GM10248 (cell line): Measurements from ENCODE around the gene KRTAP10-10.
"Not testable (repeated sequence)": the region's sequence is repeated elsewhere in the genome, so short reads cannot be mapped to it uniquely, and the experiment has no call there.

ENCODE experiments used
- CTCF ChIA-PET: fragments of 300-600 bp; sonication (Branson Sonifier 250); formaldehyde crosslinking; extraction: SDS; loops from one replicate; lab custom pipeline; 2021; ENCODE audit warnings: antibody characterized with exemption; lab: Yijun Ruan, JAX
- POLR2A ChIA-PET: fragments of 350-650 bp; sonication (Branson Sonifier 250); formaldehyde crosslinking; extraction: SDS; loops from one replicate; lab custom pipeline; 2020; ENCODE audit warnings: antibody characterized with exemption; lab: Yijun Ruan, JAX
- DNase-seq: peaks from one replicate; pipeline ENCODE4 v3.0.0; 2012; ENCODE audit errors: extremely low spot score
- TF ChIP-seq, protein P1 (sequence below): IDR thresholded peaks from 2 replicates; pipeline ENCODE4 v1.5.1; 2012; ENCODE audit warnings: mild to moderate bottlenecking, low read depth; ENCODE audit errors: extremely low read depth, missing control alignments, control extremely low read depth

The KRTAP10-10 gene

DNA sequence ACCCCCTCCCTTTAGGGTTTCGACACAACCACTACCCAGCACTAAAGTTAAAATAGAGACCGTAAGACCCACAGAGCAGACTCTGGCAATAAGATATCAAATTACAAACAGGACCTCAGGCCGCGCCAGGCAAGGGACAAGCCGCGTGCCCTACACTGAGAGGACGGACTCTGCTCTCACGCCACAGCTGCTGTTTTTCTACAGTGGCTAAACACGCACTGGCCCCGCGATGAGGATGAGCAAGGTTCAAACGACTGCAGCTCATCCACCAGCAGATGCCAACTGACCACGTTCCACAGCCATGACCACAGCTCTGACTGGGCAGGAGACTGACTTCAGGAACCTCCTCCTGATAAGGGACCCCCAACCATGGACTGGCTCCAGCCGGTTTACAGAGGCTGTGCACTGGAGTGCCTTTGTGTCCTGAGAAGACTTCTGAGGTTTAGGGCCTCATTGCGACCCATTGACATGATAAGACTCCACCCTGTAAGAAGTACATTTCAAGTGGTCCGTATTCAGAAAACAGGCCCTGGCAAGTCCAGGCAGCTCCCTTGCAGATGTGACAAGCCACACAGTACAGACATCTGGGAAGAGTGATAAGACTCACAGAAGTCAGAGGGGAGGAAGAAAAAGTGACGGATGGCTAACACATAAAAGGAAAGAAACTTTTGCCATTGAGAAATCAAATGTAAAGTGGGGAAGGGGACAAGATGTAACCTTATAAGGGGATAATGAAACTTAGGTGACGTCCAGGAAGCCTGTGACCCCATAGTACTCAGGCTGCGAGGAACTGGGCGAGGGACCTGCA is 43.4 kb upstream of the KRTAP10-10 start:
- ChIA-PET POLR2A (no interaction called here), CTCF (no interaction called here)
- TF ChIP-seq, protein P1, sequence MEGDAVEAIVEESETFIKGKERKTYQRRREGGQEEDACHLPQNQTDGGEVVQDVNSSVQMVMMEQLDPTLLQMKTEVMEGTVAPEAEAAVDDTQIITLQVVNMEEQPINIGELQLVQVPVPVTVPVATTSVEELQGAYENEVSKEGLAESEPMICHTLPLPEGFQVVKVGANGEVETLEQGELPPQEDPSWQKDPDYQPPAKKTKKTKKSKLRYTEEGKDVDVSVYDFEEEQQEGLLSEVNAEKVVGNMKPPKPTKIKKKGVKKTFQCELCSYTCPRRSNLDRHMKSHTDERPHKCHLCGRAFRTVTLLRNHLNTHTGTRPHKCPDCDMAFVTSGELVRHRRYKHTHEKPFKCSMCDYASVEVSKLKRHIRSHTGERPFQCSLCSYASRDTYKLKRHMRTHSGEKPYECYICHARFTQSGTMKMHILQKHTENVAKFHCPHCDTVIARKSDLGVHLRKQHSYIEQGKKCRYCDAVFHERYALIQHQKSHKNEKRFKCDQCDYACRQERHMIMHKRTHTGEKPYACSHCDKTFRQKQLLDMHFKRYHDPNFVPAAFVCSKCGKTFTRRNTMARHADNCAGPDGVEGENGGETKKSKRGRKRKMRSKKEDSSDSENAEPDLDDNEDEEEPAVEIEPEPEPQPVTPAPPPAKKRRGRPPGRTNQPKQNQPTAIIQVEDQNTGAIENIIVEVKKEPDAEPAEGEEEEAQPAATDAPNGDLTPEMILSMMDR, result no peak
- no peak for DNase-seq

DNA sequence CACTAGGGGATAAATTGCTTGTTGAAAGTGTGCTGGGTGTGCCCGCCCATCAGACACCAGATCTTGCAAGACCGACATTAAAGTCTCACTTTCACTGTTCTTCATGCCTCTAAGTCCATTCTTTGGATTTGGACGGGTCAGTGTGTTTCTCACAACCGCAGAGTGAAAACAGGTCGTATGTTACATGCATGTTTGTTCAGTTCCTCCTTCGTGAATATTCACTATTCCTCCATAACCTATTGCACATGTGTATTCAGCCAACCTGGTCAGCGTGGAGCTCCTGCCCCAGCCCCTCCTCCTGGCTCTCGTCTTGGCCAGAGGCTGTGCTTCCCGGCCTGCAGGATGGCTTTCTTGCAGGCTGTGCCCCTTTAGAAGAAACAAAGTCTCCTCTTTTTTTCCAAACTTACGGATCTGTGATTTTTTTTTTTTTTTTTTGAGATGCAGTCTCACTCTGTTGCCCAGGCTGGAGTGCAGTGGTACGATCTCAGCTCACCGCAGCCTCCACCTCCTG is 42.7 kb upstream of the KRTAP10-10 start:
- CTCF ChIA-PET, result no interaction called here
- POLR2A ChIA-PET, result no interaction called here
- TF ChIP-seq, protein P1, result no peak

DNA sequence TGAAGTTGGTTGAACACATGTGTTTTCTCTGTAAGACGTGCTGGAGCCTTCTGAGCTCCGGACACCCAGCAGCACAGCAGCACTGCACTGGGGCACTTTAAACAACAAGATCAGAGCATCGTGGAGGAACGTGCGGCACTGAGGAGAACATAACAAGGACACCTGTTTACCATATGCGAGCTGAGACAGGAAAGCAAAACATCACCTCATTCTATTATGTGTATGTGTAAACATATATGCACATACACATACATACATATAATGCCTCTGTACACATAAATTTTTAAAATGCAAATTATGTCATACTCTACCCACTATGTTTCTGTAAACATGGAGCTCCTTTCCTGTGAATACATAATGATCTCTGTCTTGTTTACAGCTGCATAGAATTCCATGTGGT is 41.6 kb upstream of the KRTAP10-10 start:
- ChIA-PET POLR2A (no interaction called here), CTCF (interaction anchor here (0.7 kb wide), 1 partner anchor 12 kb away, joined by 3 read pairs; no protein-coding TSS in a partner anchor)
- TF ChIP-seq, protein P1, result no peak
- DNase-seq, result no peak

More for the DNA sequence above, 42.7 kb upstream of the KRTAP10-10 start:
- DNase-seq, result no peak

DNA sequence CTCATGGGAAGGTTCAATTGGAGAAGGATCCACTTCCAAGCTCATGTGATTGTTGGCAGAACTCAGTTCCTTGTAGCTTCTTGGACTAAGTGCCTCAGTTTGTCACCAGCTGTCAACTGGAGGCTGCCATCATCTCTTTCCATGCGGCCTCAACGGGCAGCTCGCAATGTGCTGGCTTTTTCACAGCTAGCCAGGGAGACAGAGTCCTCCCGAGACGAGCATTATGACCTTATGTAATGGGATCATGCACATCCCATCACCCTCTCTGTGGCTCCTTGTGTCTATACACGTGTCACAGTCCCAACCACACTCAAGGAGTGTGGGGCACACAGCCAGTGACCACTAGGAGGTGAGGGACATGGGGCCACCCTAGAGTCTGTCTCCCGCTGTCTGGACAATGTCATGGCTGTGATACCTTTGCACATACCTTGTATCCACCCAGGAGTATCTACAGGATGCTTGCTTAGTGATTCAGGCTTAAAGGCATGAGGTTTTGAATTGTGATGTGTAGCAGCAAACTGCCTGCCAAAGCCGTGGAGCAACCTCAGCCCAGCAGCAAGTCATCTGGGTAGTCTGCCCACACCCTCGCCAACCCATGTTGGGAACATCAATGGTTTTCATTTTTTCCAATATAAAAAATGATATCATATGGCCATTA is 41.0 kb upstream of the KRTAP10-10 start:
- ChIA-PET POLR2A (no interaction called here), CTCF (interaction anchor here (0.7 kb wide), 1 partner anchor 12 kb away, joined by 3 read pairs; no protein-coding TSS in a partner anchor)
- DNase-seq, result no peak
- TF ChIP-seq, protein P1, result no peak

DNA sequence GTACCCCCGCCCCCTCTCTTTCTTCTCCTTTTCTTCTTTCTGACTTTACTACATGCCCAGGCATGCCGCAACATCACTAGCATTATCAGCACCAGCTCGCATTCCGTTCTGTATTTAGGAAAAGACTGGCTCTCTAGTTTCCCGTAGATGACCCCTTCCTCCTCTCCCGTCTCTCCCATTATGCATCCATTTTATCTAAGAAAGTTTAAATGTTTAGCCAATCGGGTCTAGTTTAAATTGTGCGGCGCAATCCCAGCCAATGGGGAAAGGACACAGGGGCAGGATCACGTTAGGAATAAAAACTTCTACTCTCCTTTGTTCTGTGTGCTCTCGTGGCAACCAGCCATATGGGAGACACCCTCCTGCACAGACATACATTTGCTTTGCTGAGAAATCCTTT is 39.1 kb upstream of the KRTAP10-10 start:
- CTCF ChIA-PET, result no interaction called here
- POLR2A ChIA-PET, result no interaction called here
- TF ChIP-seq, protein P1, result no peak
- no peak for DNase-seq

DNA sequence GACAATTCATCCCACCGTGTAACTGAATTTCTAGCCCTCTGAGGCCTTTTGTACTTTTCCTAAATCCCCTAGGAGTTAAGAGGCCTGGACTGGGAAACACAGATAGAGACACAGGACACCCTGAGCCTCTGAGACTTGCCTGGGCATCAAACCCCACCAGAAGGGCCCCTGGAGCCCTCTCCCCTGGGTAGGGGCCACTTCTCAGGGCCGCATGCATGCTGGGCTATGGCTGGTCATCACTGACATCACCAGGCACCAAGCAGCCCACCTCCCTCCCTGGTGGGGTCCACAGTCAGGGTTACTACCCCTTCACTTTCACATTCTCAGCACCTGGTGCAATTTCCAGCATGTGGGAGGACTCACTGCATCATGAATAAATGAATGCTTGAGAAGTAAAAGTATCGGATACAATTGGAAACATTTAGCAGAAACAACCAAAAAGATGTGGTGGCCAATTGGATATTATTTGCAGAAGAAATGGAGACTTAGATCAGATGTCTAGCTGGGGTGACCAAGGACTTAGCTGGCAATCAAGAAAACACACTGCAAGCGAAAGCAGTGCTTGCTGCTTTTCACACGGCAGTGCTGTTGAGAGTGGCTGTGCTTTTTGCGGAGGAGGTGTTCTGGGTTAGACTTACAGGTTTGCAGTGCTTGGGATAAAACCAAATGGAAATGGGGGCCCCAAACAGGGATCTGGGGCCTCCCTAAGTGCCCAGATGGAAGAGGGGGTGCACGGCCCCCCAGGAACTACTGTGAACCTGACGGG is 37.7 kb upstream of the KRTAP10-10 start:
- DNase-seq, result no peak
- ChIA-PET POLR2A (no interaction called here), CTCF (no interaction called here)
- TF ChIP-seq, protein P1, result no peak

DNA sequence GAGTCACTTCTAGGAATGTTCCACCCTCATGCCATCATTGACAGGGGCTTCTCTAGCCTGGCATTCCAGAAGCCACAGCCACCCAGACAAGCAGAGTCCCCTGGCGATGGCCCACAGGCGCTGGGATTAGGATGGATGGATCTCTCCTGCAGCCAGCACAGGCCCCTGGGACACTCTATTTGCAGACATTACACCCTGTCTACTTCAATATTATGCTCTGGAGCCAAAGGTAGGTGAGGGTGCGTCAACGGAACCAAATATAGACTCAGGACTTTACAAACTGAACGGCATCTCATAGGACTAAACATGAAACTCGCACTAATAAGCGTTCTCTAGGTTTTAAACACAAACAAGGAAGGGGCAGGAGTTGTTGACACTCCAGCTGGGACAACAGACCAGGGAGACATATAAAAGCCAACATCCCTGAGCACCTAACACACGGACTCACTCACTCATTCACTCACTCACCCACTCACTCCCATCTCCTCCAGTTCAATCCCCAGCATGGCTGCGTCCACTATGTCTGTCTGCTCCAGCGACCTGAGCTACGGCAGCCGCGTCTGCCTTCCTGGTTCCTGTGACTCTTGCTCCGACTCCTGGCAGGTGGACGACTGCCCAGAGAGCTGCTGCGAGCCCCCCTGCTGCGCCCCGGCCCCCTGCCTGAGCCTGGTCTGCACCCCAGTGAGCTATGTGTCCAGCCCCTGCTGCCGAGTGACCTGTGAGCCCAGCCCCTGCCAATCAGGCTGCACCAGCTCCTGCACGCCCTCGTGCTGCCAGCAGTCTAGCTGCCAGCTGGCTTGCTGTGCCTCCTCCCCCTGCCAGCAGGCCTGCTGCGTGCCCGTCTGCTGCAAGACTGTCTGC is 36.8 kb upstream of the KRTAP10-10 start, which contains the start of gene KRTAP10-7:
Gene KRTAP10-7 (plus strand): TSS at position 480 of the 861 bp plus-strand sequence. CDS start 25 bp downstream, at position 505.
- CTCF ChIA-PET, POLR2A ChIA-PET, DNase-seq: not testable (repeated sequence)

DNA sequence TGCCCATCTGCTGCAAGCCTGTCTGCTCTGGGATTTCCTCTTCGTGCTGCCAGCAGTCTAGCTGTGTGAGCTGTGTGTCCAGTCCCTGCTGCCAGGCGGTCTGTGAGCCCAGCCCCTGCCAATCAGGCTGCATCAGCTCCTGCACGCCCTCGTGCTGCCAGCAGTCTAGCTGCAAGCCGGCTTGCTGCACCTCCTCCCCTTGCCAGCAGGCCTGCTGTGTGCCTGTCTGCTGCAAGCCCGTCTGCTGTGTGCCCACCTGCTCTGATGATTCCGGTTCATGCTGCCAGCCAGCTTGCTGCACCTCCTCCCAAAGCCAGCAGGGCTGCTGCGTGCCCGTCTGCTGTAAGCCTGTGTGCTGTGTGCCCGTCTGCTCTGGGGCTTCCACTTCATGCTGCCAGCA is 36.1 kb upstream of the KRTAP10-10 start:
- DNase-seq, CTCF ChIA-PET, POLR2A ChIA-PET: not testable (repeated sequence)
